Endometrial microvascular endothelial cells (primary cell): Measurements from ENCODE around the gene NOS1AP. TPM values are rescaled to one million over a fixed set of nuclear protein-coding genes. Genes with fewer than 3 reads are reported as not detected.

Experiments
- in situ Hi-C: cut with HindIII; loops from 2 replicates; pipeline ENCODE4 v1.10.0; 2017; ENCODE audit warnings: low sequenced_read_pairs, low pct_unique_long_range_greater_than_20kb; ENCODE audit errors: inconsistent ontology term
- total RNA-seq: library from RNA; depleted of rRNA; stranded (reverse); fragments of >200 nt; gene quantifications from one replicate; pipeline ENCODE4 v1.2.3, GENCODE V29; 2015; ENCODE audit errors: inconsistent ontology term

Gene NOS1AP
- total RNA-seq, 1 donor from 2014 or later = 3.1 TPM

DNA sequence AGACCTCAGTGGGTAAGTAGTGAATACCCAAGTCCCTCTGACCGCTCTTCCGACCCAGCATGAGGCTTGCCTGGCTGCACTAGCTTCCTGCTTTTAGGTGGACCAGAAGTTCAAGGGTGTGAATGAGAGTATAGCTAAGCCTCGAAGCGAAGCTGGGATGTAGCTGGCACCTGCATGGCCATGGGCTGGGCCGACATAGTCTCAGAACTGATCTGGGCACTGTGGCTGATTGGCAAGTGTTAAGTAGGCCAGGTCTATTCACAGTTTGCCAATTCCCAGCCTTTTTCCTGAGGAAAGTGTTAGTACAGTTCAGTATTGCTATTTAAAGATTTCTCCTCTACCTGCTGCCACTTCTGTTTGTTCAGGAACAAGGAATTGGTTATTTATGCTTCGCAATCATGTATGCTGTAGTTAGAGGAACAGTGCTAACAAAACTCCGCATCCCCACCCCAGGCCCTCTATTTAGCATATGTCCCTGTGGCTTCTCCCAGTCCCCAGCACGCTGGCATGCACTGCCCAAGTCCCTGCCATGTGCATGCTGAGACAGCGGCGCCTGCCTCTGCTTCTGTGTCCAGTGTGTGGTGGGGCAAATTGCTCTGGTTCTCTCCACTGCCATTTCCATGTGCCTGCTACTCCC is 290.9 kb downstream of the NOS1AP start:
- in situ Hi-C loops = no loop called here

DNA sequence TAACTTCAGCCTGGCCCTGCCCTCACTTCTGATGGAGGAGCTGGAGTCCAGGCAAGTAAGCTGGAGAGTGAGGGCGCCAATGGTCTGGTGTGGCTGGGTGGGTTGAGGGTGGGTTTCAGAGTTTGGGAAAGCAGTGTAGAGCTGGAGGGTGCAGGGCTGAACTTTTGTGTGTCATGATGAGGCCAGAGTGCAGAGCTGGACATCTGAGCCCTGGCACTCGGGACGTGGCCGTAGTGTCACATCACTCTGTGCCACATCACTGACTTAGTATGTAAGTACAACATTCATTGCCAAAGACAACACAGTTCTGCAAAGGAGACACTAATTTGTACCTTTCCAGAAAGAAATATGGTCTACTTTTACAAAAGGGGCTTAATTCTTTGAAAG is 291.4 kb downstream of the NOS1AP start:
- in situ Hi-C loops = no loop called here

DNA sequence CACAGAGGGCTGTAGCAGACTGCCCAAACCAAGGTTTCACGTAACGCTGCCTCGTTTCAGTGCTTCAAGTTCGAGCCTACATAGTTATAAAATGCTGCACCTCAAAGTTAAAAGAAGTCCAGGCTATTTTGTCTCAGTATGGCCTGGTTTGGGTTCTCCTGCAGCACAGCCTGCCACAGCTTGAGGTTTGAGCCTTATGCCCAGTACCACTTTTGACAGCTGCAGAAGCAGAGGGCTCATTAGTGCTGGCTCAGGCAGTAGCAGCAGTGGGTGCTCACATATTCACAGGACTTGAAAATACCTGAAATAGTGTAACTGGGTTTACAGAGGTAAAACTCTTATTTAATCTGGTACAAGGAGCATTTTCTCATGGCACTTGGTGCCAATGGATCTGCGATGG is 291.9 kb downstream of the NOS1AP start:
- in situ Hi-C loops = no loop called here

GRCh38 chr1:162363823-162364222 is 294.3 kb downstream of the NOS1AP start:
- in situ Hi-C loops = no loop called here

DNA sequence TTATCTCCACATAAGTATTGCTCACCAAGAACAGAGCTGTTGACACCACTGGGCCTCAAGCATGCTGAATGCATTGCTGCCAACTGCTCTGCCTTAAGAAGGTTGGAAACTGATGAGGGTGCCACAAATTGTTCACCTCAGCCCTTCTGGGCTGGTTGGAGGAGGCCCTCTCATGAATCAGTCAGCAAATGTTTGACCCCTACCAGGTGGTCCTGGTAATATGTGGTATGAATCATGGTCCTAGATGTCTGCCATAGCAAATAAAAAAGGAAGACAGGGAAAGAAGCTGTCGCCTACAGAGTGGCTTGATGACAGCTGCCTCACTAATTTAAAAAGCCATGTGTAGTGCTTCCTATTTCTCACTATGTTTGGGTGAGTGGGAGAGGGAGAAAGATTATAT is 295.0 kb downstream of the NOS1AP start:
- in situ Hi-C loops = no loop called here

DNA sequence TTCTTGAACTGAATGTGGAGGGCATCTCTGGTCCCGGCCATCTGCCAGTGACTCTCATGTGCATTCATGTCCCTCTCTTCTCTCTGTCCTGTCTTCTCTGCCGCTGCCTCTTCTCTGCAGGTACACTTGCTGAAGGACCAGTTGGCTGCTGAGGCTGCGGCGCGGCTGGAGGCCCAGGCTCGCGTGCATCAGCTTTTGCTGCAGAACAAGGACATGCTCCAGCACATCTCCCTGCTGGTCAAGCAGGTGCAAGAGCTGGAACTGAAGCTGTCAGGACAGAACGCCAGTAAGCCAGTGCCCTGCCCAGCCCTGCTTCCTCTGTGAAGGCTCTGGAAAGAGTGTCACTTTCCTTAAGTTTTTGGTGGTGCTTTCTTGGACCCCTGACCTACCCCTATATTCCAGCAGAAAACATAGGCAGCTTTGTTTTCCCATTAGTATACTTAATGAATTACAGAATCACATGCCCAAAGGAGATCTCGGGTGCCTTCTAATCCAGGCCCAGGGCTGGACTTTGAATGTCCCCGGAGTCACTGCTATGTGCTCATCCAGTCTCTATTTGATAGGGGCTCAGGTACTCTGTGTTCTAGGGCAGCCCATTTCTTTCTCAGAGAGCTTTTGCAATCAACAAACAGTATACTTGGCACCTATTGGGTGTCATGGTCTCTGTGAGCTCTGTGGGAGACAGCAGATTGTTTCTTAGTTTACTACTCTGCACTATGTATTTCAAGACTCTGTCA is 296.0 kb downstream of the NOS1AP start:
- in situ Hi-C loops = no loop called here

GRCh38 chr1:162366149-162366548 is 296.7 kb downstream of the NOS1AP start:
- in situ Hi-C loops = no loop called here

DNA sequence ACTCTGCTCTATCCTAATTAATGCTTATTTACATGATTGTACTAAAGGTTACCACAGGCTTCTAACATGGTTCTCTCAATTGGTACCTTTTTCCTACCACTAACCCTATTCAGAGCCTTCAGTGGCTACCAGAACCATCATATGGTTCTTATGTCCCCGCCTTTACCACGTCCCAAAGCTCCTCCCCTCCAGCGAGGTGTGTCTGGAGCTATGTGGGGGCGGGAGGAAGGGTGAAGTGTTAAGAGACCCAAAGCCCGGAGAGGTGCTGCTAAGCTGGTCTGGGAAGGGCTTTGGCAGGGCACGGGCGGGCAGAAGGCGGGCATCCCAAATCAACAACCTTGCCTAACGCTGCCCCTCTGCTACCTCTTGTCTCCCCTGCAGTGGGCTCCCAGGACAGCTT is 297.2 kb downstream of the NOS1AP start:
- in situ Hi-C loops = no loop called here

DNA sequence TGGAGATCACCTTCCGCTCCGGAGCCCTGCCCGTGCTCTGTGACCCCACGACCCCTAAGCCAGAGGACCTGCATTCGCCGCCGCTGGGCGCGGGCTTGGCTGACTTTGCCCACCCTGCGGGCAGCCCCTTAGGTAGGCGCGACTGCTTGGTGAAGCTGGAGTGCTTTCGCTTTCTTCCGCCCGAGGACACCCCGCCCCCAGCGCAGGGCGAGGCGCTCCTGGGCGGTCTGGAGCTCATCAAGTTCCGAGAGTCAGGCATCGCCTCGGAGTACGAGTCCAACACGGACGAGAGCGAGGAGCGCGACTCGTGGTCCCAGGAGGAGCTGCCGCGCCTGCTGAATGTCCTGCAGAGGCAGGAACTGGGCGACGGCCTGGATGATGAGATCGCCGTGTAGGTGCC is 297.6 kb downstream of the NOS1AP start:
- in situ Hi-C loops = no loop called here

GRCh38 chr1:162367772-162368171 is 298.3 kb downstream of the NOS1AP start:
- in situ Hi-C loops = no loop called here

GRCh38 chr1:162368451-162368850 is 299.0 kb downstream of the NOS1AP start:
- in situ Hi-C loops = no loop called here

- in situ Hi-C loops = no loop called here
Observed at GRCh38 chr1:162369571-162369970, 300.1 kb downstream of the NOS1AP start.

DNA sequence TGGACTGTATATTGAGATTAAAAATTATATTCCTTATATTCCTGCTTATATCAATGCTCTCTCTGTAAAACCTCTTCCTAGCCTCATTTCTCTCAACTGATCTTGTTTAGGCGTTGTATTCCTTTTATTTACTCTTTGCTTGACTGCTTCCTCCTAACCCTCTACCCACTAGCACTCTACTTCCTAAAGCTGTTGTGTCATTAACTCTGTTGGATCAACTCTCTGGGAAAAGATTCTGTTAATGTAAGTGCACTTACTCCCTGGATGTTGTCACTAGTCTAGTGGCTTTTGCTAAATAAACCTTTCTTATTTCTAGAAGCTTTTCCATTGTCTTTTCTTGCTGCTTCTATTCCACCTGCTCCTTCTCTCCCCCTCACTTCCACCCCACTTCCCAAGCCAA is 300.7 kb downstream of the NOS1AP start:
- in situ Hi-C loops = no loop called here

GRCh38 chr1:162370721-162371120 is 301.2 kb downstream of the NOS1AP start:
- in situ Hi-C loops = no loop called here

GRCh38 chr1:162371611-162372010 is 302.1 kb downstream of the NOS1AP start:
- in situ Hi-C loops = no loop called here

DNA sequence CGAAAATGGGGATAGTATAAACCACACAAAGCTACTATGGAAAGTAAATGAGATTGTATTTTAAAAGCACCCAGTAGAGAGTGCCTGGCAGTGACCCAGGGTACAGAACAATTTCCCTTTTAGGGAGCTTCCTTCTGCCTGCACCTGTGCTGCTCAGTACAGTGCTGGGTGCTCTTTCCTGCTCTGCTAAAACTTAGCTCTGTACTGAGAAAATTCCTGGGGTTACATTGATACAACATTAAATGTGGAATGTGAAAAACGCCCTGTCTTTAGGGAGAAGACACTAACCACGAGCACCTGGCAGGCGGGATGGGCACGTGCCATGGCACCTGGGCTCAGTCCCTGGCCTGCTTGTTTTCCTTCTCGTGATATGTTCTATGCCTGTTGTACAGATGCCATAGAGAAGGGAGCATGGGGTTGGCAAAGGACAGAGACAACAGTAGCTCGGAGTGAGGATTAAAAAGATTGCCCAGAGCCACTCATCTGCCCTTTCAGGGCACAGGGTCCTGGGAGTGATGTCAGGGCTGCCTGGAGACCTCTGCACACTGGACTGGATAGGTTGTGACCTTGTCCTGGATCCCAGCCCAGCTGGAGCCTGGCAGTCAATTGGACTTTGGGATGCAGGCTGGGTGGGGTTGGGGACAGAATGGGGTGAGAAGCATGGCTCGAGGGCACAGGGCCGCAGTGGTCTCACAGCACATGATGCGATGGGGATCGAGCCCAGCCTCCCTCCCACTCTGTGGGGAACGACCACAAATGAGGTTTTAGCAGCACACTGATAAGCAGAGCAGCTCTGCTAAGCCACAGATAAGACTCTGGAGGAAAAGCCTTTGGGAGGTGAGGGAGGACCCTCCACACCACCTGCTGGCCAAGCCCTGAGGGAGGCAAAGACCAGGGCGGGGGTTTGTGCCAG is 302.9 kb downstream of the NOS1AP start:
- in situ Hi-C loops = no loop called here

DNA sequence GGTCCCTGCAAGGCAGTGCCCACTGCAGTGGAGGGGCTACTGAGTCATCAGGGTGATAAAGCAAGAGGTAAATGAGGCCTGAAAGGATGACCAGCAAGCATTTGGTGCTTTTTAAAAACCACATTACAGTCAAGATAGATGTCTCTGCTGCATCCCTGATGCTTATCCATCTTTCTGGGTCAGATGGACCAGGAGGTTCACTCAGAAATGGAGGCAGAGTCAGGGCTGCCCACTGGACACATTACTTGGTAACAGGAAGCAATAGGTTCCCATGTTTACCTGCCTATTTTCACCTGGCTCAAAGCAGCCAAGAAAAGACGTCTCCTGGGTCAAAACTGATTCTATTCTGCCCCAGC is 303.6 kb downstream of the NOS1AP start:
- in situ Hi-C loops = no loop called here

DNA sequence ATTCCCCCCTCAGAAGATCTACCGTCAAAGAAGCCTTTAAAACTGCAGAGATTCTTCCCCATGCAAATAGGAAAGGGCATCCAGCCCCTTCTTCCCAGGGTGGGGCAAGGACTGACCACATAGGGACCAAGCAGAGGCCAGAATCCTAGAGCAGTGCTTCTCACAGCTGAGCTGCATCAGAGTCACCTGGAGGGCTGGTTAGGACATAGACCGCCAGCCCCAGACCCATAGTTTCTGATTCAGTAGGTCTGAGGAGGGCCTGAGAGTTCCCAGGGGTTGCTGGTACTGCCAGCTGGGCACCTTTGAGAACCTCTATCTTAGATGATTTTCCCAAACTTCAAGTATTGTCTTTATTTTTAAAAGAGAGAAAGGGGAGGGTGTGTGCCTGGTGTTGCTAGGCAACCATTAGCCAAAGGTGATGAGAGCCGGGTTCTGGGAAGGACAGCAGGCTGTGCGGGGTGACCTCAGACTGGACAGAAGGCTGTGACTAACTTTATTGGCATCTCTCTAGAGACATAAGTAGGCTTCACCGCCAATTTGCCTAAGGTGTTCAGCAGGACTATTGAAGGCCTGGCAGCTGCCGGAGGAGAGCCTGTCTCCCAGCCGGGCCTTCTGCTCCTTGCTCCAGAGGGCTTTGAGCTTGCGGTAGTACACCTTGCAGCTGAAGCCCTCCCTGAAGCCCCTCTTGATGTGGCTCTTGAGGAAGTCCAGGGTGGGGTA is 304.2 kb downstream of the NOS1AP start:
- in situ Hi-C loops = no loop called here

GRCh38 chr1:162374406-162374805 is 304.9 kb downstream of the NOS1AP start:
- in situ Hi-C loops = no loop called here
